Stimulated activated naive CD8-positive, alpha-beta T cell treated with anti-CD3 and anti-CD28 coated beads, Interleukin-15, Interleukin-2, amounts not matched to agents 100 ng/mL and 50 ng/mL, for 24 hours (primary cell): ENCODE measurements around the gene LRWD1.

ENCODE experiments used
- H3K27ac Mint-ChIP-seq: one replicate; pipeline ENCODE4 v1.8.0; 2021; ENCODE audit warnings: mild to moderate bottlenecking, mixed read lengths
- H3K27me3 Mint-ChIP-seq: one replicate; pipeline ENCODE4 v1.8.0; 2021; ENCODE audit warnings: mixed read lengths
- H3K36me3 Mint-ChIP-seq: one replicate; pipeline ENCODE4 v1.8.0; 2021; ENCODE audit warnings: low read depth, mixed read lengths
- H3K4me1 Mint-ChIP-seq: one replicate; pipeline ENCODE4 v1.8.0; 2021; ENCODE audit warnings: low read depth, mixed read lengths
- H3K4me3 Mint-ChIP-seq: one replicate; pipeline ENCODE4 v1.8.0; 2021; ENCODE audit warnings: mild to moderate bottlenecking, mixed read lengths
- H3K9me3 Mint-ChIP-seq: one replicate; pipeline ENCODE4 v1.8.0; 2021; ENCODE audit warnings: mixed read lengths

Gene LRWD1

DNA sequence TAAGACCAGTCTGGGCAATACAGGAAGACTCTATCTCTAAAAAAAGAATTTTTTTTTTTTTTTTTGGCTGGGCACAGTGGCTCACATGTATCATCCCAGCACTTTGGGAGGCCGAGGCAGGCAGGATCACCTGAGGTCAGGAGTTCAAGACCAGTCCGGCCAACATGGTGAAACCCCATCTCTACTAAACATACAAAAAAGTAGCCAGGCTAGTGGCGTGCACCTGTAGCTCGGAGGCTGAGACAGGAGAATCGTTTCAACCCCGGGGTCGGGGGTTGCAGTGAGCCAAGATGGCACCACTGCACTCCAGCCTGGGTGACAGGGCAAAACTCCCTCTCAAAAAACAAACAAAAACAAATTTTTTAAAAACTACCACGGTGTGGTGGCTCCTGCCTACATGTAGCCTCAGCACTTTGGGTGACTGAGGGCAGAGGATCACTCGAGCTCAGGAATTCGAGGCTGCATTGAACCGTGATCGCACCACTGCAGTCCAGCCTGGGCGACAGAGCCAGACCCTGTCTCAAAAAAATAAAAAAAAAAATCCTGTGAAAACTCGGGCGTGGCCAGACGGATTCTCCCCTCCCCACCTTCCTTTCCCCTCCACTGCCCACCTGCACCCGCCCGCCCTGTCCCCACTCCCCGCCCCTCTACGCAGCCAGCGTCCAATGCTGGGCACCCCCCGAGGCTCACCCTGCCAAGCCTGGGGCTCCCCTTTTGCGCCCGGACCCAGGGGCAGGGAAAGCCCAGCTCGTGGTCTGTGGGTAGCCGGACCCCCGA lies 32.2 kb upstream of the LRWD1 start:
- H3K4me1 Mint-ChIP-seq = peaks cover 71% of the 10 kb centered on the region

GRCh38 chr7:102433219-102434038 lies 31.4 kb upstream of the LRWD1 start, which contains the start of gene ORAI2:
TSS of gene ORAI2 (plus strand) at chr7:102433575. CDS start at chr7:102438957, 5,382 bp downstream.
- Mint-ChIP-seq H3K27ac (peak within 1 kb of the TSS; percentile 91), H3K4me1 (peaks cover 63% of the 10 kb centered on the region), H3K4me3 (peak within 1 kb of the TSS; percentile 91), H3K27me3 (no peaks in the 10 kb centered on the region), H3K9me3 (no peaks in the 10 kb centered on the region), H3K36me3 (peaks cover 17% of the 10 kb centered on the region)

More for the DNA sequence above, 32.2 kb upstream of the LRWD1 start:
- Mint-ChIP-seq H3K4me3 (peak overlapping the region; percentile 68), H3K27me3 (no peaks in the 10 kb centered on the region), H3K36me3 (peaks cover 17% of the 10 kb centered on the region), H3K9me3 (no peaks in the 10 kb centered on the region), H3K27ac (peak overlapping the region; percentile 90)

DNA sequence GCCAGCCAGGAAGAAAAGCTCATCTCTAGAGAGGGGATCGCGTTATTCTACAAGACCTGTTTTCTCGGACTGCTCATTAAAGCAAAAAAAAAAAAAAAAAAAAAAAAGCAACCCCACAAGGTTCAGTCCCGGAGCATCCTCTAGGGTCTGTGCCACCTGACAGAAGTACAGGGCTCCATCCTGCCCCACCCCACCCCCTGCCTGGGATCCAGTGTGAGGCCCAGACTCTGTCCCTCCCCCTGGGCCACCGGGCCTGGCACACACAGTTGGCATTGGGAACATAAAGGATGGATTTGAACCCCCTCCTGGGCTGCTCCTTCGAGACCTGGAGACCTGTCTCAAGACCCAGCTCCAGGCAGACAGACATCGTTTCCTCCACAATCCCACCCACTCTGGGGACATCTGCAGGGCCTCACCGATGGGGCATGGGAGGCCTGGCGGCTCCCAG lies 30.7 kb upstream of the LRWD1 start:
- Mint-ChIP-seq H3K4me3 (peak overlapping the region; percentile 91), H3K4me1 (peaks cover 61% of the 10 kb centered on the region), H3K9me3 (no peaks in the 10 kb centered on the region), H3K27ac (peak overlapping the region; percentile 91), H3K27me3 (no peaks in the 10 kb centered on the region), H3K36me3 (peaks cover 18% of the 10 kb centered on the region)

GRCh38 chr7:102436118-102436517 lies 28.7 kb upstream of the LRWD1 start:
- H3K27ac Mint-ChIP-seq = peak overlapping the region; percentile 72
- peaks cover 44% of the 10 kb centered on the region for H3K4me1 Mint-ChIP-seq
- H3K27me3 Mint-ChIP-seq = no peaks in the 10 kb centered on the region
- H3K4me3 Mint-ChIP-seq = no peak overlapping the region
- H3K9me3 Mint-ChIP-seq = no peaks in the 10 kb centered on the region
- H3K36me3 Mint-ChIP-seq = peaks cover 22% of the 10 kb centered on the region

DNA sequence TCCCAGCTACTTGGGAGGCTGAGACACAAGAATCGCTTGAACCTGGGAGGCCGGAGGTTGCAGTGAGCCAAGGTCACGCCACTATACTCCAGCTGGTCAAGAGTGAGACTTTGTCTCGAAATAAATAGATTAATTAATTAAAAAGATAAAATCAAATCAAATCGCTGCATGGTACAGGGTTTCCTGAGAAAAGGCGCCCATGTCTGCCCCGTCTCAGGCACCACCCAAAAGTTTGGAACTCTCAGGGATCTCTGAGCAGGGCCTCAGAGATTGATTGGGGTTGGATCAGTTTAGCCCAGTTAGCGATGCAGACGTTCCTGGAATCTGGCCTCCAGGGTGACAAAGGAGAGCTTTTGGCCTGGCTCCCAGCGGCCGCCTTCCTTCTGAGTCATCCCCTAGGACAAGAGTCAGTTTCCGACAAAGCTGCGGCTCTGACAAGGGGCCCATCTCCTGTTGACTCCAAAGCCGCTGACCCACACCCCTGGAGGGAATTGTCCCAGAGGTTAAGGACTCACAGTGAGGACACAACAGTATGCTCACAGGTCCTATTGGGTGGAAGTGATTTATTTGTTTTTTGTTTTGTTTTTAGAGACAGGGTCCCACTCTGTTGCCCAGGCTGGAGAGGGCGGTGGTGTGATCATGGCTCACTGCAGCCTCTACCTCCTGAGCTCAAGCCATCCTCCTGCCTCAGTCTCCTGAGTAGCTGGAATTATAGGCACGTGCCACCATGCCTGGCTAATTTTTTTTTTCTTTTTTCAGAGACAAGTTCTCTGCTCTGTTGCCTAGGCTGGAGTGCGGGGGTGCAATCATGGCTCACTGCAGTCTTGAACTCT lies 24.6 kb upstream of the LRWD1 start:
- peaks cover 27% of the 10 kb centered on the region for H3K4me1 Mint-ChIP-seq
- no peak overlapping the region for H3K4me3 Mint-ChIP-seq
- H3K27me3 Mint-ChIP-seq = no peaks in the 10 kb centered on the region
- H3K9me3 Mint-ChIP-seq = no peaks in the 10 kb centered on the region
- H3K27ac Mint-ChIP-seq = no peak overlapping the region
- peaks cover 31% of the 10 kb centered on the region for H3K36me3 Mint-ChIP-seq

DNA sequence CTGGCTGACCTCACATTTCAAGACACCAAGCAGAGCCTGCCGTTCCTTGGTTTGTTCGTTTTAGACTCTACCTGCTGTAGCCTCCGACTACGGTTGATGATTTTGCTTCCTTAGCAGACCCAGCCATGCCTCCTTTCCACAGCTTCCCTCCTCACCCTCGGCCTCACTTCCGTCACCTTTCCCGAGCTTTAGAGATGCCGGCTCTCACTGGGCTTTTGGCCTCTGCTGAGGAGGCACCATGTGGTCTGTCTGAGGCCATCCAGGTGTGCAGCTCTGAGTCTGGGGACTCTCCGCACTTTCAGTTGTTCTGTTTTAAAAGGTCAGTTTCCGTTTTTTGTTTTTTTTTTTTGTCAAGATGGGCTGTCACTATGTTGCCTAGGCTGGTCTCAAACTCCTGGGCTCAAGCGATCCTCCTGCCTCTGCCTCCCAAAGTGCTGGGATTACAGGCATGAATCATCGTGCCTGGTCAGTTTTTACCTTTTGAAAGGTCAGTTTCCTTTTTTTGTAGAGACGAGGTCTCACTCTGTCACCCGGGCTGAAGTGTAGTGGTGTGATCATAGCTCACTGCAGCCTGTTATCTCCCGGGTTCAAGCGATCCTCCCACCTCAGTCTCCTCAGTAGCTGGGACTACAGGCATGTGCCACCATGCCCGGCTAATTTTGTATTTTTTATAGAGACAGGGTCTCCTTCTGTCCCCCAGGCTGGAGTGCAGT lies 19.7 kb upstream of the LRWD1 start:
- Mint-ChIP-seq H3K4me1 (peaks cover 14% of the 10 kb centered on the region), H3K27me3 (no peaks in the 10 kb centered on the region), H3K27ac (peak overlapping the region; percentile 47), H3K4me3 (no peak overlapping the region), H3K9me3 (no peaks in the 10 kb centered on the region), H3K36me3 (peaks cover 27% of the 10 kb centered on the region)

- peaks cover 27% of the 10 kb centered on the region for H3K36me3 Mint-ChIP-seq
- H3K4me3 Mint-ChIP-seq = no peak overlapping the region
- no peaks in the 10 kb centered on the region for H3K9me3 Mint-ChIP-seq
- no peak overlapping the region for H3K27ac Mint-ChIP-seq
- H3K4me1 Mint-ChIP-seq = peaks cover 18% of the 10 kb centered on the region
- H3K27me3 Mint-ChIP-seq = no peaks in the 10 kb centered on the region
Observed at GRCh38 chr7:102445674-102446071, 19.1 kb upstream of the LRWD1 start.

DNA sequence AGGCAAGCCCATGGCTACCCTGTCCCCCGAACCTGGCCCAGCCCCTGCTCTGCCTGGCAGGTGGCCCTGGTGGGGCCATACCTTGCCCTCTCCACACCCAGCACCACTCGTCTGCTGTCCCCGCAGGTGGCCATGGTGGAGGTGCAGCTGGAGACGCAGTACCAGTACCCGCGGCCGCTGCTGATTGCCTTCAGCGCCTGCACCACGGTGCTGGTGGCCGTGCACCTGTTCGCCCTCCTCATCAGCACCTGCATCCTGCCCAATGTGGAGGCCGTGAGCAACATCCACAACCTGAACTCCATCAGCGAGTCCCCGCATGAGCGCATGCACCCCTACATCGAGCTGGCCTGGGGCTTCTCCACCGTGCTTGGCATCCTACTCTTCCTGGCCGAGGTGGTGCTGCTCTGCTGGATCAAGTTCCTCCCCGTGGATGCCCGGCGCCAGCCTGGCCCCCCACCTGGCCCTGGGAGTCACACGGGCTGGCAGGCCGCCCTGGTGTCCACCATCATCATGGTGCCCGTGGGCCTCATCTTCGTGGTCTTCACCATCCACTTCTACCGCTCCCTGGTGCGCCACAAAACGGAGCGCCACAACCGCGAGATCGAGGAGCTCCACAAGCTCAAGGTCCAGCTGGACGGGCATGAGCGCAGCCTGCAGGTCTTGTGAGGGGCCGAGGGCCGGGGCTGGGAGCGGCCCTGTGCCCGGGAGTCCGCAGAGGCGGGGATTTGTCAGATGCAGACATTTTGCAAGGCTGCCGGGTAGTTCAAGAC lies 18.2 kb upstream of the LRWD1 start:
- Mint-ChIP-seq H3K9me3 (no peaks in the 10 kb centered on the region), H3K36me3 (peaks cover 25% of the 10 kb centered on the region), H3K27ac (no peak overlapping the region), H3K4me1 (peaks cover 17% of the 10 kb centered on the region), H3K4me3 (no peak overlapping the region), H3K27me3 (no peaks in the 10 kb centered on the region)

DNA sequence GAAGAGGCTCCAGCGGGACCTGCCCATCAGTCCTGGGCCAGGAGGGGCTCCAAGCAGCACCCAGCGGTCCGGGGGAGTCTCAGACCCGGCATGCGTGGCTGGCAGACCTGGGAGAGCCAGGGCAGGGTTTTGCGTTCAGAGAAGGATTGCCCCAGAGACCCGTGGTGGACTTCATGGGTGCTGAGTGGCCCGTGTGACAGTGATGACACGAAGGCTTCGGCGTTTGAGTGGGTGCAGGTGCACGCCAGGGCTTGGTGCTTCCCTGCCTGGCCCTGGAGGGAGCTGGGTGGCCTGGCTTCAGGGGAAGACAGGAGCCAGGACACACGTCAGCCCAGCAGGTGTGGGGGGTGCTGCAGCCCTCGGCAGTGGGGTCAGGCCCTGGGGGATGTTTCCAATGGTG lies 17.5 kb upstream of the LRWD1 start:
- peaks cover 14% of the 10 kb centered on the region for H3K4me1 Mint-ChIP-seq
- H3K9me3 Mint-ChIP-seq = no peaks in the 10 kb centered on the region
- peaks cover 18% of the 10 kb centered on the region for H3K36me3 Mint-ChIP-seq
- no peak overlapping the region for H3K4me3 Mint-ChIP-seq
- no peak overlapping the region for H3K27ac Mint-ChIP-seq
- H3K27me3 Mint-ChIP-seq = no peaks in the 10 kb centered on the region

- H3K4me3 Mint-ChIP-seq = no peak overlapping the region
- H3K27ac Mint-ChIP-seq = no peak overlapping the region
- H3K36me3 Mint-ChIP-seq = peaks cover 18% of the 10 kb centered on the region
- H3K9me3 Mint-ChIP-seq = no peaks in the 10 kb centered on the region
- no peaks in the 10 kb centered on the region for H3K27me3 Mint-ChIP-seq
- H3K4me1 Mint-ChIP-seq = peaks cover 9% of the 10 kb centered on the region
Observed at GRCh38 chr7:102449136-102449535, 15.6 kb upstream of the LRWD1 start.

DNA sequence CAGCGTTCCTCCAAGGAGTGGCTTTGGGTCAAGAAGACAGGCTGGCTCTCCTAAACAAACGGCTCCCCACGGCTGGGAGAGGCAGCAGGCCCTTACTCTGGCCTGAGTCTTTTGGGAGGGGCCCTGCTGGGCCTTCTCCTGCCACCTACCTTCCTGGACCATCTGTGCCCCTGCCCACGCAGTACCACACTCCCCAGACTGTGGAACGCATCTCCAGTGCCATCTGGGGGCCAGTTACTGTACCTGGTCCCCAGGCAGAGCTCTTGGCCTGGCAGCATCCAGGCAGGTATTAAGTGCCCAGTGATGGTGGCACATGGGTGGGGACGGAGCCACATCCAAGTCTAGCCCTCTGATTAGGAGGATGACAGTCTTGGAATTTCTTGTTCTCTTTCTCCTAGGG lies 14.5 kb upstream of the LRWD1 start:
- Mint-ChIP-seq H3K27me3 (no peaks in the 10 kb centered on the region), H3K4me1 (peaks cover 4% of the 10 kb centered on the region), H3K4me3 (no peak overlapping the region), H3K9me3 (no peaks in the 10 kb centered on the region), H3K27ac (no peak overlapping the region), H3K36me3 (peaks cover 18% of the 10 kb centered on the region)

GRCh38 chr7:102451371-102452054 lies 13.3 kb upstream of the LRWD1 start:
- Mint-ChIP-seq H3K36me3 (peaks cover 10% of the 10 kb centered on the region), H3K4me3 (no peak overlapping the region), H3K27ac (no peak overlapping the region), H3K27me3 (no peaks in the 10 kb centered on the region), H3K9me3 (no peaks in the 10 kb centered on the region), H3K4me1 (peaks cover 4% of the 10 kb centered on the region)

DNA sequence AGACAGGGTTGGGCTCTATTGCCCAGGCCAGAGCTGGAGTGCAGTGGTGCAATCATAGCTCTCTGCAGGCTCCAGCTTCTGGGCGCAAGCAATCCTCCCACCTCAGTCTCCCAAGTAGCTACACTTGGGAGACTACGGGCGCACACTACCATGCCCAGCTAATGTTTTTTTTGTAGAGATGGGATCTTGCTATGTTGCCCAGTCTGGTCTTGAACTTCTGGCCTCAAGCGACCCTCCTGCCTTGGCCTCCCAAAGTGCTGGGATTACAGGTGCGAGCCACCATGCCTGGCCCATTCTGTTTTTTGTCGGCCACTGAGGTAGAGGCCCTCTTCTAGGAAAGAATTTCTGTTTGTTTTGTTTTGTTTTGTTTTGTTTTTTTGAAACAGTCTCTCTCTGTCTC lies 12.3 kb upstream of the LRWD1 start:
- Mint-ChIP-seq H3K27me3 (no peaks in the 10 kb centered on the region), H3K27ac (no peak overlapping the region), H3K9me3 (no peaks in the 10 kb centered on the region), H3K4me1 (peaks cover 4% of the 10 kb centered on the region), H3K4me3 (no peak overlapping the region), H3K36me3 (peaks cover 14% of the 10 kb centered on the region)
